Measurements from ENCODE around the gene CCL25.
"Not testable (repeated sequence)": the region's sequence is repeated elsewhere in the genome, so short reads cannot be mapped to it uniquely, and the experiment has no call there.

The CCL25 gene

GRCh38 chr19:8085598-8086408 is 33.2 kb downstream of the CCL25 start:
- DNase-seq (ENCODE audit: low read depth, low spot score) = no peak

- DNase-seq (ENCODE audit: low read depth, low spot score) = no peak
Measured at GRCh38 chr19:8086849-8087248, 34.3 kb downstream of the CCL25 start.

GRCh38 chr19:8087876-8088275 is 35.3 kb downstream of the CCL25 start:
- no peak for DNase-seq (ENCODE audit: low read depth, low spot score)

- DNase-seq (ENCODE audit: low read depth, low spot score) = no peak
Measured at GRCh38 chr19:8088752-8089663, 36.4 kb downstream of the CCL25 start.

- DNase-seq (ENCODE audit: low read depth, low spot score) = no peak
Measured at GRCh38 chr19:8089664-8090601, 37.4 kb downstream of the CCL25 start.

GRCh38 chr19:8090950-8091349 is 38.4 kb downstream of the CCL25 start:
- no peak for DNase-seq (ENCODE audit: low read depth, low spot score)

- no peak for DNase-seq (ENCODE audit: low read depth, low spot score)
Measured at GRCh38 chr19:8093740-8094139, 41.2 kb downstream of the CCL25 start.

GRCh38 chr19:8094336-8094735 is 41.8 kb downstream of the CCL25 start:
- DNase-seq (ENCODE audit: low read depth, low spot score) = no peak

GRCh38 chr19:8095354-8095886 is 42.9 kb downstream of the CCL25 start:
- no peak for DNase-seq (ENCODE audit: low read depth, low spot score)

GRCh38 chr19:8096071-8096470 is 43.5 kb downstream of the CCL25 start:
- no peak for DNase-seq (ENCODE audit: low read depth, low spot score)

- no peak for DNase-seq (ENCODE audit: low read depth, low spot score)
Measured at GRCh38 chr19:8097198-8097597, 44.6 kb downstream of the CCL25 start.

GRCh38 chr19:8097681-8098567 is 45.4 kb downstream of the CCL25 start:
- DNase-seq (ENCODE audit: low read depth, low spot score) = no peak

GRCh38 chr19:8101311-8101710 is 48.8 kb downstream of the CCL25 start:
- DNase-seq (ENCODE audit: low read depth, low spot score) = no peak

GRCh38 chr19:8101910-8102309 is 49.4 kb downstream of the CCL25 start:
- not testable (repeated sequence) for DNase-seq (ENCODE audit: low read depth, low spot score)

GRCh38 chr19:8105471-8105870 is 52.9 kb downstream of the CCL25 start:
- no peak for DNase-seq (ENCODE audit: low read depth, low spot score)

GRCh38 chr19:8107301-8107903 is 54.8 kb downstream of the CCL25 start:
- DNase-seq (ENCODE audit: low read depth, low spot score) = no peak

- DNase-seq (ENCODE audit: low read depth, low spot score) = no peak
Measured at GRCh38 chr19:8108560-8109445, 56.2 kb downstream of the CCL25 start.

GRCh38 chr19:8109455-8109854 is 56.9 kb downstream of the CCL25 start:
- no peak for DNase-seq (ENCODE audit: low read depth, low spot score)

Data from activated CD4-positive, CD25-positive, alpha-beta regulatory T cell treated with anti-CD3 and anti-CD28 coated beads, Interleukin-2, amount 50 U/mL, for 16 hours (primary cell).